HepG2 (cell line): Measurements from ENCODE around the gene ACOT13. TPM values are rescaled to one million over a fixed set of nuclear protein-coding genes. Genes with fewer than 3 reads are reported as not detected.
A peak's percentile ranks its signal among the peaks of the same experiment; 100 is the strongest.

Experiments used
- KDM5A ChIP-seq: fragments of 200-600 bp; sonication (generic); IDR thresholded peaks from 2 replicates; pipeline ENCODE4 v1.7.0; 2018; ENCODE audit warnings: antibody characterized with exemption, mild to moderate bottlenecking, low read length, borderline replicate concordance
- KLF12 ChIP-seq: sonication (generic); formaldehyde crosslinking; IDR thresholded peaks from 2 replicates; pipeline ENCODE4 v1.4.0; 2020; ENCODE audit warnings: missing genetic modification reagents, borderline replicate concordance
- POLR2AphosphoS2 ChIP-seq: IDR thresholded peaks from 2 replicates; pipeline ENCODE4 v1.6.1; 2011; ENCODE audit warnings: low read depth, low read length, improper control_type of control experiment
- SAP130 ChIP-seq: IDR thresholded peaks from 2 replicates; pipeline ENCODE4 v1.6.1; 2016; ENCODE audit warnings: low read depth
- SMARCE1 ChIP-seq: fragments of 450-650 bp; IDR thresholded peaks from 2 replicates; pipeline ENCODE4 v1.6.1; 2017; ENCODE audit warnings: borderline replicate concordance
- ZFP37 ChIP-seq: sonication (generic); formaldehyde crosslinking; IDR thresholded peaks from 2 replicates; pipeline ENCODE4 v1.4.0; 2020; ENCODE audit warnings: missing genetic modification reagents, borderline replicate concordance
- ZNF382 ChIP-seq: sonication (generic); formaldehyde crosslinking; IDR thresholded peaks from 2 replicates; pipeline ENCODE4 v1.5.0; 2020; ENCODE audit warnings: missing genetic modification reagents, mild to moderate bottlenecking, borderline replicate concordance
- ZNF574 ChIP-seq: sonication (generic); formaldehyde crosslinking; IDR thresholded peaks from 2 replicates; pipeline ENCODE4 v1.4.0; 2020; ENCODE audit warnings: missing genetic modification reagents
- ZNF580 ChIP-seq: IDR thresholded peaks from 2 replicates; pipeline ENCODE4 v1.6.1; 2016; ENCODE audit warnings: low read depth, borderline replicate concordance
- ZNF646 ChIP-seq: sonication (generic); formaldehyde crosslinking; IDR thresholded peaks from 2 replicates; pipeline ENCODE4 v1.9.0; 2021; ENCODE audit warnings: mild to moderate bottlenecking, missing genetic modification reagents
- ZNF672 ChIP-seq: sonication (generic); formaldehyde crosslinking; IDR thresholded peaks from 2 replicates; pipeline ENCODE4 v1.8.1; 2022; ENCODE audit warnings: missing genetic modification reagents
- ZNF761 ChIP-seq: sonication (generic); formaldehyde crosslinking; conservative IDR thresholded peaks from 2 replicates; pipeline ENCODE4 v1.4.0; 2020; ENCODE audit warnings: mild to moderate bottlenecking, missing genetic modification reagents
- ZNF800 ChIP-seq: sonication (generic); formaldehyde crosslinking; IDR thresholded peaks from 2 replicates; pipeline ENCODE4 v1.4.0; 2020; ENCODE audit warnings: missing genetic modification reagents
- ZNF83 ChIP-seq: sonication (generic); formaldehyde crosslinking; IDR thresholded peaks from 2 replicates; pipeline ENCODE4 v1.4.0; 2020; ENCODE audit warnings: missing genetic modification reagents, mild to moderate bottlenecking, borderline replicate concordance
- ZSCAN5A ChIP-seq: sonication (generic); formaldehyde crosslinking; IDR thresholded peaks from 2 replicates; pipeline ENCODE4 v1.8.0; 2022; ENCODE audit warnings: mild to moderate bottlenecking, missing genetic modification reagents, borderline replicate concordance
- polyA plus RNA-seq, 8 experiments: library from polyadenylated mRNA; depleted of rRNA in 3 of 8; stranded (reverse) in 7 of 8; unstranded in 1 of 8; fragments of >200 nt; fragmentation: Illumina TruSeq in 4 of 8; extraction: Trizol in 4 of 8; gene quantifications; 2 replicates each; pipeline versions ENCODE4 v1.2.1 to v1.2.3, GENCODE V29; 2011 to 2016; ENCODE audit warnings: low read depth in 4 of 8, missing spikeins in 1 of 8, mixed read lengths in 1 of 8; ENCODE audit not compliant: insufficient read depth in 1 of 8
- total RNA-seq, 5 experiments: library from RNA; depleted of rRNA; stranded (reverse); fragments of >200 nt; fragmentation: Illumina TruSeq; extraction: Trizol; gene quantifications; 2 replicates each; pipeline ENCODE4 v1.2.3, GENCODE V29; 2016; ENCODE audit warnings: low read depth in 1 of 5

Gene ACOT13
- total and polyA plus RNA-seq, 2 of the 13 experiments (the other 11 are each of a cell fraction or from before 2014, with no cell fraction given), result 31.5 to 45.1 TPM

GRCh38 chr6:24666641-24667377, at the start of gene ACOT13, which contains the start of gene TDP2 (continued):
- TF ChIP-seq ZNF800 (peak; percentile 89), ZNF83 (CRISPR knock-in tag) (no peak), KDM5A (peak; percentile 72), ZFP37 (no peak; the same call in 1 of the 2 replicates), ZNF382 (no peak), ZNF672 (CRISPR knock-in tag) (peak; percentile 89), ZNF580 (CRISPR knock-in tag) (peak; percentile 93), ZNF761 (no peak; the same call in 1 of the 2 replicates), ZSCAN5A (CRISPR knock-in tag) (peak; percentile 10; the same call in 1 of the 2 replicates), ZNF646 (CRISPR knock-in tag) (0 out of 2 replicates have a peak, but pooled peaks have one; percentile 55), SMARCE1 (no peak), SAP130 (CRISPR knock-in tag) (peak; percentile 89), ZNF574 (peak; percentile 95), POLR2AphosphoS2 (peak; percentile 79; the same call in 1 of the 2 replicates), KLF12 (no peak; the same call in 1 of the 2 replicates)
